ENCODE measurements around the gene SLC6A19.

Gene SLC6A19

DNA sequence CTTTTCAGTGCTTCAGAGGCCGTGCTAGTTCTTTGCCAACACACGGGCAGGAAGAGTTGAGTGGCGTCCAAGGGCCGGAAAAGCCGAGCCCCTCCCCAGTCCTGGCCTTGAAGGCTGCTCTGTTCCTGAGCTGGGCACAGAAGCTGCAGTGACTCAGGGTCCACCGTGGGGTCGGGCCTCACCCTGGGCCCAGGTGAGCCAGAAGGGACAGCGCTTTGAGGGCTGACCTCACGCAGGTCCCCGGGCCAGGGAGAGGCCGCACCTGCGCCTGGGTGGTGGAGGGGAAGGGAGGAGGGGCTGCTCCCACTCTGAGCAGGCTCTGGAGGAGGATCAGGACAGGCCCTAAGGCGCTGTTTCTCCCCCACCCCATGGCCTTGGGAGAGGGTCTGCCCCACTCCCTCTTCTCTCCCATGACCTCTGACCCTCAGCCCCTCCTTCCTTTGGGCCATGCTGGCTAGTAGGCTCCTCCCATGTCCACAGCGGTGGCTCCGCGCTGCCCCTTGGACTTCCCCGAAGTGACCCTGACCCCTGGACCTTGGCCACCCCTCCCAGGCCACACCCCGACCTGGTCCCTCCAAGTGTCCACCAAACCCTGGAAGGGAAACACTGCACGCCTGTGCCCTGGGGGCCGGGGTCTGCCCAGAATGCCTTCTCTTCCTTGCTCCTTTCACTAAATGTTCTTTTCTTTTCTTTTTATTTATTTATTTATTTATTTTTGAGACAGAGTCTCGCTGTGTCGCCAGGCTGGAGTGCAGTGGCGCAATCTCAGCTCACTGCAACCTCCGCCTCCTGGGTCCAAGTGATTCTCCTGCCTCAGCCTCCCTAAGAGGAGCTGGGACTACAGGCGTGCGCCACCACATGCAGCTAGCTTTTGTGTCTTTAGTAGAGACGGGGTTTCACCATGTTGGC, 19.7 kb upstream of the SLC6A19 start:
- H3K9me3 ChIP-seq (ENCODE audit: control insufficient read depth in 2 of 2, low read length in 2 of 2): no peaks in the 10 kb centered on the region
- H3K4me1 ChIP-seq (ENCODE audit: control insufficient read depth, insufficient read depth, low read length): no peaks in the 10 kb centered on the region
- no peak overlapping the region for H3K4me3 ChIP-seq (ENCODE audit: low read length in 2 of 2)
- H3K27me3 ChIP-seq (ENCODE audit: control insufficient read depth in 1 of 2, insufficient read depth in 2 of 2, low read length in 2 of 2): no peaks in the 10 kb centered on the region
- H3K36me3 ChIP-seq (ENCODE audit: control insufficient read depth in 2 of 2, insufficient read depth in 2 of 2, low read length in 2 of 2): no peaks in the 10 kb centered on the region
- H3K9ac ChIP-seq (ENCODE audit: low read length in 2 of 2): no peak overlapping the region
- no peak overlapping the region for H3K27ac ChIP-seq (ENCODE audit: low read length)

DNA sequence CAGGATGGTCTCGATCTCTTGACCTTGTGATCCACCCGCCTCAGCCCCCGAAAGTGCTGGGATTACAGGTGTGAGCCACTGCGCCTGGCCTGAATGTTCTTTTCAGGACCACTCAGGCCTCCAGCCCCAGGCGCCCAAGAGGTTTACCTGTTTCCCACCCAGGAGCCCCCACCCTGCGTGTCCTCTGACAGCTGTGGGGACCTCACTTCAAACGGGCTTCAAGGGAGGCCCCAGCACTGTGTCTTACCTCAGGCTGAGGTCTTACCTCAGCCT, 19.1 kb upstream of the SLC6A19 start:
- Histone ChIP-seq H3K27ac (ENCODE audit: low read length) (no peak overlapping the region), H3K27me3 (ENCODE audit: control insufficient read depth in 1 of 2, insufficient read depth in 2 of 2, low read length in 2 of 2) (peaks cover 2% of the 10 kb centered on the region in 2 donors), H3K4me1 (ENCODE audit: control insufficient read depth, insufficient read depth, low read length) (no peaks in the 10 kb centered on the region), H3K4me3 (ENCODE audit: low read length in 2 of 2) (no peak overlapping the region), H3K9ac (ENCODE audit: low read length in 2 of 2) (no peak overlapping the region), H3K9me3 (ENCODE audit: control insufficient read depth in 2 of 2, low read length in 2 of 2) (no peaks in the 10 kb centered on the region), H3K36me3 (ENCODE audit: control insufficient read depth in 2 of 2, insufficient read depth in 2 of 2, low read length in 2 of 2) (no peaks in the 10 kb centered on the region)

DNA sequence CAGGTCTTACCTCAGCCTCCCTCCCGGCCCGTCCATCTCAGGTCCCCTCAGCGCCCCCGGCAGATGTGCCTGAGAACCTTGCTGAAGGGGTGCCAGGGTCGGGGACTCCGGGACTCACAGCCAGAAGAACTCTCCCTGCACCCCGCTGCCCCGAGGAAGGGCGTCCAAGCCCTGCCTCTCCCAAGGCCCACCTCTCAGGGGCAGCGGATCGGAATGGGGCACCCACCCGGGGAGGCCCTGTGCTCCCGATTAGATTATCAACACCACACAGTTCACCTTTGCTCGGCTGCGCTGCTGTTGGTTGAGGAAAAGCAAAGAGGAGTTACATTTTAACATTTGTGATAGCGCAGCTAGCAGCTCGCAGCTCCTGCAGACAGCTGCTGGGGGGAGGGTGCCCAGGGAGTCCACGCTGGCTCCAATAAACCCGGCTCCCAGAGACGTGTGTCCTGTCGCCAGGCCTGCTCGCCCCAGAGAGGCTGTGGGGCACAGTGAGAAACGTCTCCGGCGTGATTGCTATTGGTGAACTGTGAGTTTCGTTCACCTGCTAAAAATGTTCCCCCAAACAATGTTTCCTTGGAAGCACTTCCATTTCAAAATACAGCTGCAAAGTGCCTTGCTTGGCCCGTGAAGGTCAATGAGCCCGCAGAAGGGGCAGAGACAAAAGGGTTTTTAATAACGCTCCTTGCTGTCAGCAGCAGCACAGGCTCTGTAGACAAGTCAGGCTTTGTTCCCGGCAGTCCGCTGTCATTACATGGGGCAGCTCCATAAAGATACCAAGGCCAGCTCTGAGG, 18.6 kb upstream of the SLC6A19 start:
- no peaks in the 10 kb centered on the region for H3K9me3 ChIP-seq (ENCODE audit: control insufficient read depth in 2 of 2, low read length in 2 of 2)
- H3K4me3 ChIP-seq (ENCODE audit: low read length in 2 of 2): no peak overlapping the region
- no peaks in the 10 kb centered on the region for H3K36me3 ChIP-seq (ENCODE audit: control insufficient read depth in 2 of 2, insufficient read depth in 2 of 2, low read length in 2 of 2)
- no peaks in the 10 kb centered on the region for H3K4me1 ChIP-seq (ENCODE audit: control insufficient read depth, insufficient read depth, low read length)
- no peak overlapping the region for H3K9ac ChIP-seq (ENCODE audit: low read length in 2 of 2)
- no peak overlapping the region for H3K27ac ChIP-seq (ENCODE audit: low read length)
- peaks cover 4% of the 10 kb centered on the region in 2 donors for H3K27me3 ChIP-seq (ENCODE audit: control insufficient read depth in 1 of 2, insufficient read depth in 2 of 2, low read length in 2 of 2)

DNA sequence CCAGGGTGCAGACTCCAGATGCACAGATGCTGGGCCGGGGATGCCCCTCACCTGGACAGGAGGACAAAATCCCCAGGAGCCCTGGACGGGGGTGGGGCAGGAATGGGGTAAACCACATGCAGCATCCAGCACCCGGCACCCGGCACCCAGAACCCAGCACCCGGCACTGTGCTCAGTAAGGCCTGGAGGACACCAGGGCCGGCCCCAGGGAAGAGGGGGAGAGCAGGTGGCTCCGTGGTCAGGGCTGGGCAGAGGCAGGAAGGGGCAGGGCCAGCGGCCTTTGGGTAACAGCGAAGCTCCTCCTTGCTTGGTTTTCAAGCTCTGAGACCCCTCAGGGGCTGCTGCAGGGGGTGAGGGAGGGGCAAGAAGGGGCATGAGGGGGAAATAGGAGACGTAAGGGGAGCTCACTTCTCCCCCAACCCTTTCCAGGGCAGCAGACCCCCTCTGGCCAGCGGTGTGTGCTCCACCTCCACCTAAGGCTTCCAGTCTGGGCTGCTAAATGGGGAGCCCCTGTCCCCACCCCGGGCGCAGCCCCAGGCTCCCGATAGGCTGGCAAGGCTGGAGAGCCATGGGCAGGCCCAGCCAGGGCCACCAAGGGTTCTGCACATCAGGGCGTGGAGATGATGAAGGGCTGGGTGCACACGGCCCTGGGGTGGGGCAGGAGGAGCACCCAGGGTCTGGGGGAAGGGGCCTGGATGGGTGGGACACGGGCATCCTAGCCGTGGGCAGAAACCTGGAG, 17.8 kb upstream of the SLC6A19 start:
- H3K9ac ChIP-seq (ENCODE audit: low read length in 2 of 2): no peak overlapping the region
- no peak overlapping the region for H3K27ac ChIP-seq (ENCODE audit: low read length)
- H3K4me3 ChIP-seq (ENCODE audit: low read length in 2 of 2): no peak overlapping the region
- H3K4me1 ChIP-seq (ENCODE audit: control insufficient read depth, insufficient read depth, low read length): no peaks in the 10 kb centered on the region
- no peaks in the 10 kb centered on the region for H3K36me3 ChIP-seq (ENCODE audit: control insufficient read depth in 2 of 2, insufficient read depth in 2 of 2, low read length in 2 of 2)
- H3K27me3 ChIP-seq (ENCODE audit: control insufficient read depth in 1 of 2, insufficient read depth in 2 of 2, low read length in 2 of 2): peaks cover 4% of the 10 kb centered on the region in 2 donors
- no peaks in the 10 kb centered on the region for H3K9me3 ChIP-seq (ENCODE audit: control insufficient read depth in 2 of 2, low read length in 2 of 2)

DNA sequence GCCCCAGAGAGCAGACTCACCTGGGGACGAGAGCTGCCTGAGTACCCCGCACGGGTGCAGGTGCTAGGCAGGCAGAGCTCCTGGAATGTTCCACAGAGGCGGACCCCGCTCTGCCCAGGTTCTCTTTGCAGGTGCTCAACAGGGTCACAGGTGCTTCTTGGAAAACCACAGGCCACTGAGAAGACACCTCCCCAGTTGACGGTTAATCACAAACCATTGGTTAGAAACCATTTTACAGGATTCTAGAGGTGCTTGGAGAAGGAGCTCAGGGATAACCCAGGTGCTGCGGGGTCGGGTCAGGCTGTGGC, 17.3 kb upstream of the SLC6A19 start:
- H3K4me3 ChIP-seq (ENCODE audit: low read length in 2 of 2): no peak overlapping the region

DNA sequence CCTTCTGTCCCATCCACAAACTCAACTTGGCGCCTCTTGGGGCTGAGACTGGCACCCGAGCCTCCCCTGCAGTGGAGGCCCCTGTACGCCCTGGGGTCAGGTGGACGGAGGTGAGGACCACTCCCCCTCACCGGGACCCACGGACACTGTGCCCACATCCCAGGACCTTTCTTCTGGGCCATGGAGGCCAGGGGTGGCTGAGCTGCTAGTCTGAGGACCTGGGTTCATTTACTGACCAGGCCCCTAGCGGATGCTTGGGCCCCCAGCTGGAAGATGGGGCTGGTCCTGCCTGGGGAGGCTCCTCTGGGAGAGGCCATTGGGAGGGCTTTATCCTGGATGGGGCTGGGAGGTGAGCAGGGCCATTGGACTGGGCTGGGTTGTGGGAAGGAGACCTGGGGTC, 16.9 kb upstream of the SLC6A19 start:
- H3K27me3 ChIP-seq (ENCODE audit: control insufficient read depth in 1 of 2, insufficient read depth in 2 of 2, low read length in 2 of 2): peaks cover 6 to 8% of the 10 kb centered on the region in 2 donors
- H3K9me3 ChIP-seq (ENCODE audit: control insufficient read depth in 2 of 2, low read length in 2 of 2): no peaks in the 10 kb centered on the region
- no peak overlapping the region for H3K9ac ChIP-seq (ENCODE audit: low read length in 2 of 2)
- H3K4me1 ChIP-seq (ENCODE audit: control insufficient read depth, insufficient read depth, low read length): no peaks in the 10 kb centered on the region
- no peak overlapping the region for H3K4me3 ChIP-seq (ENCODE audit: low read length in 2 of 2)
- H3K36me3 ChIP-seq (ENCODE audit: control insufficient read depth in 2 of 2, insufficient read depth in 2 of 2, low read length in 2 of 2): no peaks in the 10 kb centered on the region
- no peak overlapping the region for H3K27ac ChIP-seq (ENCODE audit: low read length)

More for the DNA sequence above, 17.3 kb upstream of the SLC6A19 start:
- no peak overlapping the region for H3K9ac ChIP-seq (ENCODE audit: low read length in 2 of 2)
- no peak overlapping the region for H3K27ac ChIP-seq (ENCODE audit: low read length)
- H3K4me1 ChIP-seq (ENCODE audit: control insufficient read depth, insufficient read depth, low read length): no peaks in the 10 kb centered on the region
- H3K36me3 ChIP-seq (ENCODE audit: control insufficient read depth in 2 of 2, insufficient read depth in 2 of 2, low read length in 2 of 2): no peaks in the 10 kb centered on the region
- no peaks in the 10 kb centered on the region for H3K9me3 ChIP-seq (ENCODE audit: control insufficient read depth in 2 of 2, low read length in 2 of 2)
- H3K27me3 ChIP-seq (ENCODE audit: control insufficient read depth in 1 of 2, insufficient read depth in 2 of 2, low read length in 2 of 2): peaks cover 6% of the 10 kb centered on the region in 2 donors

DNA sequence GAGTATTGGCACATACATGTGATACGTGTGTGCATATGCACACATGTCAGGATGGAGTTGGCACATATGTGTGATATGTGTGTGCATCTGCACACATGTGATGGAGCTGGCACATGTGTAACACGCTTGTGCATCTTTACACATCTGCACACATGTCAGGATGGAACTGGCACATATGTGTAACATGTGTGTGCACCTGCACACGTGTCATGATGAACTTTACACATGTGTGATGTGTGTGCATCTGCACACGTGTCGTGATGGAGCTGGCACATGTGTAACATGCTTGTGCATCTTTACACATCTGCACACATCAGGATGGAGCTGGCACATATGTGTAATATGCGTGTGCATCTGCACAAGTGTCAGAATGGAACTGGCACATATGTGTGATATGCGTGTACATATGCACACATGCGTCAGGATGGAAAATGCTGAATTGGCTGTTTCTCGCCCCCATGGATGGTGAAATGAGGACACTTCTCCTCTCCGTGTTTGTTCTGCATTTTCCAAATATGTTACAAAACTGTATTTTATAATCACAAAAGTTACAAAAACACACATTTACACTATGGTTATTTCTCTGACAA, 16.3 kb upstream of the SLC6A19 start:
- Histone ChIP-seq H3K27ac (ENCODE audit: low read length) (no peak overlapping the region), H3K27me3 (ENCODE audit: control insufficient read depth in 1 of 2, insufficient read depth in 2 of 2, low read length in 2 of 2) (peaks cover 6 to 8% of the 10 kb centered on the region in 2 donors)

DNA sequence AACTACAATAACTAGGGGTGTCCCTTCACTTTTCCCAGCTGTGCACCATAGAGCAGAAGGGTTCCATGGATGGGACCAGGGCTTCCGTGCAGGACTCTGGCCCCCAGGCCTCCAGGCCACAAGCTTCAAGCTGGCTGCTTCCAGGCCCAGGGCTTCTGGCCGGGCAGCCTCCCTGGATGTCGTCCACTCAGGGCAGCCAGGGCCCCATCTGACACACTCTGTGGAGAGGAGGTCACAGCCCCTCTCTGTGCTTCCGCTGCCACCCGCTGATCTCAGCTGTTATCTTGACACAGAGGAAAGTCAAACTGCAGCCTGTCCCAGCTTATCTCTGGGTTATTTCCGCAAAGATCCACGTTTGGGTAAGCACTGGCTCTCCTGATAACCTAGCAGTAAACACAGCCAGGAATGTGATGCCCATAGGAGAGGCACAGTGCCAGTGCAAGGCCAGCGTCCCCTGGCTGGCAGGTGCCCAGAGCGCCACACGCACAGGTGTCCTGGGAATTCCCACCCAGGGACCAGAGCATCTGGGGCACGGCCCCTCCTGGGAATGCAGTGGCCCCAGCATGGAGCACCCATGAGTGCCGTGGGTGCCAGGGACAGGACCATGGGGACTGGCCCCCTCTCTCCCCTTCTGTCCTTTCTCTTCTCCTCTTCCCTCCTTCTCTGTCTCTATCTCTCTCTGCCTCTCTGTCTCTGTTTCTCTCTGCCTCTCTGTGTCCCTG, 15.6 kb upstream of the SLC6A19 start:
- Histone ChIP-seq H3K9ac (ENCODE audit: low read length in 2 of 2) (no peak overlapping the region), H3K9me3 (ENCODE audit: control insufficient read depth in 2 of 2, low read length in 2 of 2) (no peaks in the 10 kb centered on the region), H3K4me3 (ENCODE audit: low read length in 2 of 2) (no peak overlapping the region), H3K36me3 (ENCODE audit: control insufficient read depth in 2 of 2, insufficient read depth in 2 of 2, low read length in 2 of 2) (no peaks in the 10 kb centered on the region), H3K27me3 (ENCODE audit: control insufficient read depth in 1 of 2, insufficient read depth in 2 of 2, low read length in 2 of 2) (peaks cover 8 to 11% of the 10 kb centered on the region in 2 donors), H3K27ac (ENCODE audit: low read length) (no peak overlapping the region), H3K4me1 (ENCODE audit: control insufficient read depth, insufficient read depth, low read length) (no peaks in the 10 kb centered on the region)

More for the DNA sequence above, 16.3 kb upstream of the SLC6A19 start:
- Histone ChIP-seq H3K4me3 (ENCODE audit: low read length in 2 of 2) (no peak overlapping the region), H3K9ac (ENCODE audit: low read length in 2 of 2) (no peak overlapping the region), H3K4me1 (ENCODE audit: control insufficient read depth, insufficient read depth, low read length) (no peaks in the 10 kb centered on the region), H3K36me3 (ENCODE audit: control insufficient read depth in 2 of 2, insufficient read depth in 2 of 2, low read length in 2 of 2) (no peaks in the 10 kb centered on the region), H3K9me3 (ENCODE audit: control insufficient read depth in 2 of 2, low read length in 2 of 2) (no peaks in the 10 kb centered on the region)

DNA sequence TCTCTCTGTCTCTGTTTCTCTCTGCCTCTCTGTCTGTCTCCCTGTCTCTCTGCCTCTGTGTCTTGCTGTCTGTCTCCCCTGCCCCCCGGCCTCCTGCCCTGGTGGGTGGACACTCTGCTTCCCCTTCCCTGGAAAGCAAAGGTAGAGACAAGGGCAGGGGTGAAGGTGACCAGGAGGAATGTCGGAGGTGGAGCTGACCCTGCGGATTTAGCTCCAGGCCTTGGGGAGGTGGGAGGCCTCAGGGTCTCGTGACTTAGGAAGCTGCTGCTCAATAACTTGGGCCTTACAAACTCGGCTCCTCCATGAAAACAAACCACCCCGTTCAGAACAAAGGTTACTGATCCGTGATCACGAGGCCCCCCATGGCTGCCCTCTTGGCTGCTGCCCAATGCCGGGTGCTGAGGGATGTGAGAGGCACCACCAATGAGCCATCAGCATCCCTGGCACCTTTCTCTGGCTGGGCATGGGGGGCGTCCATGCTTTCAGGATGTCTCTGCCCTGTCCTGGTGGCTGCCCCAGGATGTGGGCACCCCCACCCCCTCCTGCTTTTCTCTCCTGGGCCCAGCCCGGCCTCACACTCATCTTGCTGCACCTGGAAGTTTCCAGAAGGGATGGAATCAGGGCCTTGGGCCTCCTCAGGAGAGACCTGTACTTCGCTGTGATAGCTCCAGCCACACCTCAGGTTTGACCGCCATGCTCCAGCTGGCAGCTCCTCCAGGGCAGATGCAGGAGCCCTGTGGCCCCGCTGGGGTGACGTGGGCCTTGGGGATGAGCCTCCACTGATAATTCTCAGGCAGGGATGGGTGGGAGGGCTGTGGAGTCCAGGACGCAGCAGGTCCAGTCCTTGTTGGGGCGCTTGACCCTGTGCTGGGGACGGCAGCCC, 14.8 kb upstream of the SLC6A19 start:
- Histone ChIP-seq H3K36me3 (ENCODE audit: control insufficient read depth in 2 of 2, insufficient read depth in 2 of 2, low read length in 2 of 2) (no peaks in the 10 kb centered on the region), H3K4me3 (ENCODE audit: low read length in 2 of 2) (no peak overlapping the region), H3K4me1 (ENCODE audit: control insufficient read depth, insufficient read depth, low read length) (no peaks in the 10 kb centered on the region), H3K27me3 (ENCODE audit: control insufficient read depth in 1 of 2, insufficient read depth in 2 of 2, low read length in 2 of 2) (peaks cover 10 to 13% of the 10 kb centered on the region in 2 donors), H3K9ac (ENCODE audit: low read length in 2 of 2) (no peak overlapping the region), H3K27ac (ENCODE audit: low read length) (no peak overlapping the region), H3K9me3 (ENCODE audit: control insufficient read depth in 2 of 2, low read length in 2 of 2) (no peaks in the 10 kb centered on the region)
